Activated B cell treated with CpG ODN at 0.5 μM for 24 hours (primary cell): ENCODE results near the gene CHAC1. TPM values are rescaled to one million over a fixed set of nuclear protein-coding genes. Genes with fewer than 3 reads are reported as not detected.

ENCODE experiments used
- ATAC-seq: fragments of 200-7000 bp; cut with Tn5 transposase; one replicate; pipeline ENCODE4 v1.10.0; 2021; ENCODE audit warnings: low read depth, mild to moderate bottlenecking, moderate library complexity
- CTCF ChIA-PET: fragments of 350-600 bp; sonication (Branson Sonifier 250); formaldehyde crosslinking; loops from one replicate; lab custom pipeline; 2021; ENCODE audit warnings: antibody characterized with exemption; lab: Charles Lee
- POLR2A ChIA-PET: fragments of 350-600 bp; sonication (Branson Sonifier 250); formaldehyde crosslinking; loops from one replicate; lab custom pipeline; 2021; ENCODE audit warnings: antibody characterized with exemption; lab: Charles Lee
- DNase-seq: peaks from one replicate; pipeline ENCODE4 v3.0.0; 2022
- H3K27ac Mint-ChIP-seq: one replicate; pipeline ENCODE4 v1.8.0; 2020; ENCODE audit warnings: mixed read lengths
- H3K27me3 Mint-ChIP-seq: one replicate; pipeline ENCODE4 v1.8.0; 2021; ENCODE audit warnings: mixed read lengths
- H3K36me3 Mint-ChIP-seq: one replicate; pipeline ENCODE4 v1.8.0; 2021; ENCODE audit warnings: low read depth, mixed read lengths
- H3K4me1 Mint-ChIP-seq: one replicate; pipeline ENCODE4 v1.8.0; 2021; ENCODE audit warnings: mixed read lengths
- H3K4me3 Mint-ChIP-seq: one replicate; pipeline ENCODE4 v1.8.0; 2020; ENCODE audit warnings: mild to moderate bottlenecking, mixed read lengths
- H3K9me3 Mint-ChIP-seq: one replicate; pipeline ENCODE4 v1.8.0; 2020; ENCODE audit warnings: mixed read lengths
- CTCF ChIP-seq: fragments of 200-600 bp; IDR thresholded peaks from one replicate; pipeline ENCODE4 v1.8.0; 2022; ENCODE audit warnings: antibody characterized with exemption, mild to moderate bottlenecking
- intact Hi-C: fragments of 100-400 bp; cut with micrococcal nuclease; formaldehyde crosslinking; loops from one replicate; pipeline ENCODE4 v1.15.1; 2024
- total RNA-seq: library from RNA; stranded (reverse); gene quantifications from 2 replicates; pipeline ENCODE4 v1.2.3, GENCODE V29; 2022

CHAC1 gene
- total RNA-seq, 1 donor from 2014 or later: 27.3 TPM

DNA sequence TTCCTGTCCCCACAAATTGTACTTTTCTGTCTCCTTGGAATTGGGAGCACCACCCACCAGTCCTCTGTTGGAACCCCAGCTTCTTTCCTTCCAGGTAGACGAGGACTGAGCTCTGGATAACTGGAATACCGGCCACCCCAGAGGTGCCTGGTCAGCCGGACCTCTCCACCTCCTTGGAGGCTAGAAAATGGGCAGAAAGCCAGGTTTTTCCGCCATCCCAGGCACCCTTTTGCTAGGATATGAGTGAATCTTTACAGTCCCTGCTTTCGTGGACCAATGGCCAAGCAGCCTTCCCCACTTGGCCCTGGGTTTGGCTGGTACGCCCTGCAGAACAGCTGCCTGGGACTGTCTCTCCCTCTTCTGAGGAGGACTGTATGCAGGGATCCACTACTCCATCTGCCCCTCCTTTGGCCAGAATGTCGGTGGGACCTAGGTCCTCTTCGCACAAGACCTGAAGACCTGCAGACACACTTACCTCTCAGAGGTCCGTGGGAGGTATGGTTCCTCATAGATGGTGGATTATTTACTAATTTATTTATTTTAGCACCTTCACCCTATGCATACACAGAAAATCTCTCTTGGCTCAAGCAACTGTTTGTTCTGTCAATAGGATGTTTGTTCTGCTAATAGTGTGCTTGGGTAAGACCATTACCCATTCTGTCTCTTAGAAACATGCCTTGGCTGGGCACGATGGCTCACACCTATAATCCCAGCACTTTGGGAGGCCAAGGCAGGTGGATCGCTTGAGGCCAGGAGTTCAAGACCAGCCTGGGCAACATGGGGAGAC, 8.6 kb upstream of the CHAC1 start:
- Mint-ChIP-seq H3K4me3 (no peak overlapping the region), H3K4me1 (peaks cover 33% of the 10 kb centered on the region), H3K27me3 (peaks cover 12% of the 10 kb centered on the region), H3K9me3 (no peaks in the 10 kb centered on the region), H3K27ac (no peak overlapping the region), H3K36me3 (no peaks in the 10 kb centered on the region)
- ChIA-PET CTCF (interaction anchor here (0.9 to 1.8 kb wide), 2 partner anchors 8 to 41 kb away, joined by 3 to 4 read pairs; partner anchors contain the start of gene CHAC1), POLR2A (interaction anchor here (4.9 kb wide), 1 partner anchor 8 kb away, joined by 78 read pairs; the partner anchor contains the start of gene CHAC1)
- intact Hi-C loops: loop anchor here (5.0 kb wide), 1 partner anchor 68 kb away; no protein-coding TSS in a partner anchor
- DNase-seq (no peak), ATAC-seq (no peak)
- no peak for TF ChIP-seq CTCF

DNA sequence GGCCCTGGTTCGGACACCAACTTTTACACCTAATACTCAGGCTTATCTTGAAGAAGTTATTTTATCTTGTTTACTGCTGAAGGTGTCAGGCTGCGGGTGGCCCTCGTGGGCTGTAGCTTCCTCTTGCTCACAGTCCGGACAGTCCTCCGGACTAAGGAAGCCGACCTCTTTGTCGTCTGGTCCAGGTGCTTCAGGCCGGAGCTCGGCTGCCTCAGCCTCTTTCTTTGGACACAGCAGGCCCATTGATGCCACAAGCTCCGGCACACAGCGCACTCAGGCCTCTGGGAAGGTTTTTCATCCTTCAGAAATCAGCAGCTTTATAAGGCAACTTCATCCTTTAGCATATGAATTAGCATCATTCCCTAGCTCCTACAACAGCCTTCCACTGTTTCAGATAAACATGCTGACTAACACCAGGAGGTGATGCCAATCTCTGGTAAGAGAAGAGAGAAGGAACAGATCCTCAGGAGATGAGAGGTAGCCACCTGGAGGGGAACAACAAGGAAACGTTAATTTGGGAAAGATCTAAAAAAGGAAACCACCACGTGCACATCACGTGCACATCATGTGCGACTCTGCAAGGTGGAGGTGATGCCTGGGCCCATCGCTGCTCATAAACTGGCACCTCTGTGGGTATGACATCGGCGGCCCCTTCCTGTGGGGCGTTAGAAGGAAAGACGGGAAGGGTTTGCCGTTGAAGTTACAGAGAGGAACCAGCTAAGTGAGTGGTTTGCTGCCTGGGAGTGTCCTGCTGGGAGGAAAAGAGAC, 4.4 kb upstream of the CHAC1 start:
- intact Hi-C loops: no loop called here
- no peak for ATAC-seq
- DNase-seq: no peak
- Mint-ChIP-seq H3K27ac (no peak overlapping the region), H3K9me3 (no peaks in the 10 kb centered on the region), H3K27me3 (peaks cover 14% of the 10 kb centered on the region), H3K4me3 (no peak overlapping the region), H3K36me3 (peaks cover 4% of the 10 kb centered on the region), H3K4me1 (peaks cover 19% of the 10 kb centered on the region)
- ChIA-PET POLR2A (no interaction called here), CTCF (no interaction called here)
- TF ChIP-seq CTCF: no peak

- H3K4me1 Mint-ChIP-seq: peaks cover 26% of the 10 kb centered on the region
- H3K4me3 Mint-ChIP-seq: no peak overlapping the region
- no peak overlapping the region for H3K27ac Mint-ChIP-seq
- TF ChIP-seq CTCF: no peak
- ChIA-PET POLR2A (no interaction called here), CTCF (no interaction called here)
- peaks cover 14% of the 10 kb centered on the region for H3K27me3 Mint-ChIP-seq
- H3K36me3 Mint-ChIP-seq: peaks cover 13% of the 10 kb centered on the region
- ATAC-seq (no peak), DNase-seq (no peak)
- H3K9me3 Mint-ChIP-seq: no peaks in the 10 kb centered on the region
- intact Hi-C loops: loop anchor here (5.0 kb wide), 2 partner anchors 102 to 357 kb away; partner anchors contain the start of gene KNL1
Measured at GRCh38 chr15:40949756-40950207, 3.5 kb upstream of the CHAC1 start.

DNA sequence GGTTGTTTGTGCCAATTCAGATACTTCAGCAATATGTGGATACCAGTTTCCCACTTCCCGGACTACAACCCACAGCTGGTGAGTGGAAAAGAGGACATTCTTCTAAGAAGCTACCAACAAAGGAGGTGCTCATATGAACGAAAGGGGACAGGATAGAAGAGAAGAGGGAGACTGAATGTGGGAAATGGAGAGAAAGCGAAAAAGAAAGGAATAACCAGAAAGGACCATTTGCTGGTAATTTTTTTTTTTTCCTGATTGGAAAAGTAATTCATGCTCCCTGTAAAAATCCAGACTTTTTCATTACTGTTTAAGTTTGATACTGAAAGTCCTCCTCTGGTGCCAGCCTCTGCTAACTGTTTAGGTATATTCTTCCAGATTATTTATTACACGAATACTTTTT, 1.5 kb upstream of the CHAC1 start:
- no peaks in the 10 kb centered on the region for H3K9me3 Mint-ChIP-seq
- peak overlapping the region; percentile 50 for H3K27ac Mint-ChIP-seq
- POLR2A ChIA-PET: interaction anchor here (0.6 to 3.7 kb wide), 5 partner anchors 10 to 709 kb away, joined by 3 to 78 read pairs (median 4); partner anchors contain the start of gene MGA
- peaks cover 10% of the 10 kb centered on the region for H3K27me3 Mint-ChIP-seq
- H3K36me3 Mint-ChIP-seq: peaks cover 31% of the 10 kb centered on the region
- intact Hi-C loops: loop anchor here (2.0 to 5.0 kb wide), 4 partner anchors 23 to 359 kb away; partner anchors contain the start of genes DLL4, INO80 and KNL1
- peaks cover 23% of the 10 kb centered on the region for H3K4me1 Mint-ChIP-seq
- CTCF ChIA-PET: interaction anchor here (1.3 to 1.5 kb wide), 2 partner anchors 10 to 45 kb away, joined by 4 to 5 read pairs; no protein-coding TSS in a partner anchor
- no peak for TF ChIP-seq CTCF
- DNase-seq: no peak
- ATAC-seq: no peak
- H3K4me3 Mint-ChIP-seq: peak overlapping the region; percentile 93
